ENCODE results near the gene BTF3L4. TPM values are rescaled to one million over a fixed set of nuclear protein-coding genes. Genes with fewer than 3 reads are reported as not detected.

The BTF3L4 gene
- total RNA-seq (2014; rRNA removed) (33.8 and 50.4 TPM in 2 replicates), Bru-seq, nascent RNA (percentile 91 among the genes with signal in this experiment), BruChase-seq, experiment 1, labeled RNA remaining after a 6-hour chase (percentile 91 among the genes with signal in this experiment), BruChase-seq, experiment 2, labeled RNA remaining after a 2-hour chase (percentile 90 among the genes with signal in this experiment)
- long read RNA-seq, full-length matches to known transcripts = 93 of 104 reads
- long read RNA-seq, partial matches to known transcripts = 3 of 104 reads
- long read RNA-seq, other reads (novel, unspliced or antisense) = 8 of 104 reads

DNA sequence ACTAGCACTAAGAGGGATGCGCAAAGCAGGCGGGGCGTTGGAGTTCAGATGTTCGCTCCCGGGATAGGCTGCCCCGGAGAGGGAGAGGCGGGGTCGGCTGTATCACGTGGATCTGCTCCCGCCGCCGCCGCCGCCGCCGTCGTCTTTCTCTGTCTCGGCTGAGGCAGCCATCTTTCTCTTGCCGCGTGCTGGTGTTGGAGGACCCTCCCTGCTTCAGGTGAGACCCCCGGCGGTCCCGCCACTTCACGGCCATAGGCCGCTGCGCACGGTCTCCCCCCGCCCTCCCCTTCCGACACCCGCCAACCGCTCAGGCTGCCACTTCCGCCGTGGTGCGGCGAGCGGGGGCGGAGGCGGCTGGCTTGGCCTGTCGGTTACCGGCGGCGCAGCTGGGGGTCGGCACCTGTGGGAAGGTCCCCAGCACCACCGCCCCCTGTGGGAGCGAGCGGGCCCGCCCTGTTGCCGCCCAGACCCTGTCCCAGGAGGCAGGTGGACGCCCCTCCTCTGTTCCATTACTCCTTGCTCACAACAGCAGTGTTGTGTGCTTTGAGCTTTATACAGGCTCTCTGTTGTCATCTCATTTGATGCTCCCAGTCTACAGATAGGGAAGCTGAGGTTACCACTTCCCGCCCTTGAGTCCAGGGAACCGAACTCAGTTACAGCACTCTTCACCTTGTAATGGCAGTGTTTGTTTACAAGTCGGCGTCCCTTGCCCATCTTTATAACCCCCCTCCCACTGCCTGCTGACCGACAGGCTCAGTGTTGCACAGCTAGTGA, at the start of gene BTF3L4:
Gene BTF3L4, plus strand, starts transcription at position 133 of the 774 bp plus-strand sequence. CDS start 3,553 bp downstream, outside the sequence.
- Histone ChIP-seq H3F3A (ENCODE audit: low read length, unreplicated experiment) (no peaks in the 10 kb centered on the region), H3K9me2 (replicated peaks; ENCODE audit: low read length) (no peaks in the 10 kb centered on the region), H4K20me1 (ENCODE audit: low read length) (peaks cover 30% of the 10 kb centered on the region; the same call in 1 of the 2 replicates), H3K9ac (ENCODE audit: low read length) (peak within 1 kb of the TSS; percentile 91), H3K27me3 (ENCODE audit: low read length) (no peaks in the 10 kb centered on the region), H2AFZ (ENCODE audit: low read length) (peak within 1 kb of the TSS; percentile 92), H3K27ac (ENCODE audit: low read length) (peak within 1 kb of the TSS; percentile 60), H3K36me3 (ENCODE audit: low read depth, low read length) (peaks cover 14% of the 10 kb centered on the region), H3K9me3 (ENCODE audit: low read length) (no peaks in the 10 kb centered on the region), H3K4me1 (ENCODE audit: insufficient read depth, low read length) (peaks cover 33% of the 10 kb centered on the region), H3K4me2 (ENCODE audit: low read length) (peak within 1 kb of the TSS; percentile 99), H3K4me3 (ENCODE audit: low read length) (peak within 1 kb of the TSS; percentile 93), H3K79me2 (ENCODE audit: low read length) (peaks cover 86% of the 10 kb centered on the region)
- TF ChIP-seq EZH2phosphoT487 (IDR thresholded peaks at IDR 0.05; ENCODE audit: borderline replicate concordance, low read length) (no peak), EZH2 (IDR thresholded peaks at IDR 0.05; ENCODE audit: low read length, unreplicated experiment) (no peak)
- TF ChIP-seq, protein P1, sequence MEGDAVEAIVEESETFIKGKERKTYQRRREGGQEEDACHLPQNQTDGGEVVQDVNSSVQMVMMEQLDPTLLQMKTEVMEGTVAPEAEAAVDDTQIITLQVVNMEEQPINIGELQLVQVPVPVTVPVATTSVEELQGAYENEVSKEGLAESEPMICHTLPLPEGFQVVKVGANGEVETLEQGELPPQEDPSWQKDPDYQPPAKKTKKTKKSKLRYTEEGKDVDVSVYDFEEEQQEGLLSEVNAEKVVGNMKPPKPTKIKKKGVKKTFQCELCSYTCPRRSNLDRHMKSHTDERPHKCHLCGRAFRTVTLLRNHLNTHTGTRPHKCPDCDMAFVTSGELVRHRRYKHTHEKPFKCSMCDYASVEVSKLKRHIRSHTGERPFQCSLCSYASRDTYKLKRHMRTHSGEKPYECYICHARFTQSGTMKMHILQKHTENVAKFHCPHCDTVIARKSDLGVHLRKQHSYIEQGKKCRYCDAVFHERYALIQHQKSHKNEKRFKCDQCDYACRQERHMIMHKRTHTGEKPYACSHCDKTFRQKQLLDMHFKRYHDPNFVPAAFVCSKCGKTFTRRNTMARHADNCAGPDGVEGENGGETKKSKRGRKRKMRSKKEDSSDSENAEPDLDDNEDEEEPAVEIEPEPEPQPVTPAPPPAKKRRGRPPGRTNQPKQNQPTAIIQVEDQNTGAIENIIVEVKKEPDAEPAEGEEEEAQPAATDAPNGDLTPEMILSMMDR (conservative IDR thresholded peaks at IDR 0.05; ENCODE audit: low read depth, low read length) = no peak
- ATAC-seq (peak; percentile 91), DNase-seq (peak; percentile 93)
- intact Hi-C loops (cut with micrococcal nuclease) = loop anchor here (1.0 to 10.0 kb wide), 3 partner anchors 23 to 1118 kb away; partner anchors contain the start of genes CC2D1B and KTI12
- POLR2A ChIA-PET (ENCODE audit: unreplicated experiment) = interaction anchor here (0.6 kb wide), 1 partner anchor 184 kb away, joined by 3 read pairs; no protein-coding TSS in a partner anchor
- BruUV-seq (replicated peaks) = no TSS peak
- CTCF ChIA-PET = no interaction called here

DNA sequence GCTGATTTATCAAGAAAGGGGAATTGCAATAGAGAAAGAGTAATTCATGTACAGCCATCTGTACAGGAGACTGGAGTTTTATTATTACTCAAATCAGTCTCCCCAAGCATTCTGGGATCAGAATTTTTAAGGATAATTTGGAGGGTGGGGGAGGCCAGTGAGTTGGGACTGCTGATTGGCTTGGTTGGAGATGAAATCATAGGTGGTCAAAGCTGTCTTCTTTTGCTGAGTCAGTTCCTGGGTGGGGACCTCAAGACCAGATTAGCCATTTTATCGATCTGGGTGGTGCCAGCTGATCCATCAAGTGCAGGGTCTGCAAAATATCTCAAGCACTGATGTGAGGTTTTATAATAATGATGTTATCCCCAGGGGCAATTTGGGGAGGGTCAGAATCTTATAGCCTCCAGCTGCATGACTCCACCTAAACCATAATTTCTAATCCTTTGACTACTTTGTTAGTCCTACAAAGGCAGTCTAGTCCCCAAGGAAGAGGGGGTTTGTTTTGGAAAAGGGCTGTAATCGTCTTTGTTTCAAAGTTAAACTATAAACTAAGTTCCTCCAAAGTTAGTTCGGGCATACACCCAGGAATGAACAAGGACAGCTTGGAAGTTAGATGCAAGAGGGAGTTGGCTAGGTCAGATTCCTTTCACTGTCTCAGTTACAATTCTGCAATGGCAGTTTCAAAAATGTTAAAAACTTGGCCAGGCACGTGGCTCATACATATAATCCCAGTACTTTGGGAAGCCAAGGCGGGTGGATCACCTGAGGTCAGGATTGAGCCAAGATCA, 48.7 kb upstream of the BTF3L4 start:
- Histone ChIP-seq H3K27ac (ENCODE audit: low read length) (no peak overlapping the region), H2AFZ (ENCODE audit: low read length) (peak overlapping the region; percentile 36; the same call in 1 of the 2 replicates)
- CTCF ChIA-PET = no interaction called here

More for the DNA sequence above, 48.7 kb upstream of the BTF3L4 start:
- no peaks in the 10 kb centered on the region for H4K20me1 ChIP-seq (ENCODE audit: low read length)
- POLR2A ChIA-PET (ENCODE audit: unreplicated experiment) = no interaction called here
- no peak for TF ChIP-seq EZH2phosphoT487 (IDR thresholded peaks at IDR 0.05; ENCODE audit: borderline replicate concordance, low read length)
- TF ChIP-seq, protein P1 (conservative IDR thresholded peaks at IDR 0.05; ENCODE audit: low read depth, low read length) = no peak
- TF ChIP-seq EZH2 (IDR thresholded peaks at IDR 0.05; ENCODE audit: low read length, unreplicated experiment) = no peak
- no peaks in the 10 kb centered on the region for H3K9me2 ChIP-seq (replicated peaks; ENCODE audit: low read length)
- H3K4me1 ChIP-seq (ENCODE audit: insufficient read depth, low read length) = peaks cover 7% of the 10 kb centered on the region; the same call in 1 of the 2 replicates
- no peak for DNase-seq
- H3K27me3 ChIP-seq (ENCODE audit: low read length) = no peaks in the 10 kb centered on the region
- no peak for ATAC-seq
- H3K4me2 ChIP-seq (ENCODE audit: low read length) = no peak overlapping the region
- H3K9ac ChIP-seq (ENCODE audit: low read length) = no peak overlapping the region
- intact Hi-C loops (cut with micrococcal nuclease) = loop anchor here (10.0 kb wide), 1 partner anchor 193 kb away; no protein-coding TSS in a partner anchor
- no peaks in the 10 kb centered on the region for H3F3A ChIP-seq (ENCODE audit: low read length, unreplicated experiment)
- H3K9me3 ChIP-seq (ENCODE audit: low read length) = no peaks in the 10 kb centered on the region
- BruUV-seq (replicated peaks) = no TSS peak
- no peak overlapping the region for H3K4me3 ChIP-seq (ENCODE audit: low read length)
- no peaks in the 10 kb centered on the region for H3K36me3 ChIP-seq (ENCODE audit: low read depth, low read length)
- H3K79me2 ChIP-seq (ENCODE audit: low read length) = no peaks in the 10 kb centered on the region
